H1 (cell line): ENCODE data around the gene VPS35L. TPM values are rescaled to one million over a fixed set of nuclear protein-coding genes. Genes with fewer than 3 reads are reported as not detected.

Experiments used
- CTCF ChIA-PET: fragments of 300-600 bp; sonication (Branson Sonifier 250); formaldehyde crosslinking; loops from one replicate; lab custom pipeline; 2021; ENCODE audit not compliant: partially characterized antibody; lab: Charles Lee
- POLR2A ChIA-PET: fragments of 300-600 bp; sonication (Branson Sonifier 250); formaldehyde crosslinking; loops from one replicate; lab custom pipeline; 2021; ENCODE audit warnings: inconsistent platforms; ENCODE audit not compliant: partially characterized antibody; lab: Charles Lee
- DNase-seq, 2 experiments: peaks; one replicate each; pipeline versions ENCODE4 v3.0.0 to v3.0.0-alpha.2; 2010 to 2022; ENCODE audit warnings: low spot score in 2 of 2, low read depth in 1 of 2, mixed read lengths in 1 of 2
- FAIRE-seq: peaks from 2 replicates; lab custom pipeline; 2011; peaks lifted over from hg19 to GRCh38; lab: Jason Lieb, UNC
- H2AFZ ChIP-seq: 2 replicates; pipeline ENCODE4 v1.8.1; 2012; ENCODE audit warnings: low read length, inconsistent platforms
- H2AK5ac ChIP-seq: 2 replicates; pipeline ENCODE4 v1.6.1; 2013; ENCODE audit warnings: low read depth, low read length
- H2BK120ac ChIP-seq: replicated peaks from 2 replicates; pipeline ENCODE3; 2013; ENCODE audit warnings: low read depth, low read length, inconsistent platforms
- H2BK12ac ChIP-seq: 2 replicates; pipeline ENCODE4 v1.6.1; 2013; ENCODE audit warnings: low read depth, low read length
- H2BK15ac ChIP-seq: 2 replicates; pipeline ENCODE4 v1.6.1; 2013; ENCODE audit warnings: low read length
- H2BK20ac ChIP-seq: 2 replicates; pipeline ENCODE4 v1.6.1; 2013; ENCODE audit warnings: low read length
- H2BK5ac ChIP-seq: 2 replicates; pipeline ENCODE4 v1.6.1; 2013; ENCODE audit warnings: low read depth, low read length
- H3K14ac ChIP-seq: 2 replicates; pipeline ENCODE4 v1.6.1; 2013; ENCODE audit warnings: inconsistent platforms; ENCODE audit not compliant: insufficient read length
- H3K18ac ChIP-seq: 2 replicates; pipeline ENCODE4 v1.6.1; 2013; ENCODE audit warnings: low read length; ENCODE audit errors: extremely low read depth
- H3K23ac ChIP-seq: 2 replicates; pipeline ENCODE4 v1.6.1; 2013; ENCODE audit warnings: inconsistent platforms; ENCODE audit not compliant: insufficient read length
- H3K23me2 ChIP-seq: 2 replicates; pipeline ENCODE4 v1.6.1; 2013; ENCODE audit warnings: low read depth, low read length
- H3K27ac ChIP-seq: 2 replicates; pipeline ENCODE4 v1.6.1; 2011; ENCODE audit warnings: low read depth, low read length, inconsistent platforms
- H3K27me3 ChIP-seq, 4 experiments: replicated peaks in 1 of 4; 1 replicate in 1 of 4; 2 replicates in 3 of 4; pipeline versions ENCODE4 v1.6.1 to v1.8.1; 2011 to 2013; ENCODE audit warnings: low read length in 3 of 4, mild to moderate bottlenecking in 3 of 4, inconsistent platforms in 2 of 4, mixed read lengths in 2 of 4, moderate library complexity in 1 of 4; ENCODE audit not compliant: control insufficient read depth in 3 of 4, insufficient read depth in 3 of 4; ENCODE audit errors: extremely low read depth in 1 of 4
- H3K36me3 ChIP-seq, 4 experiments: 2 replicates each; pipeline versions ENCODE4 v1.6.1 to v1.8.1; 2011 to 2013; ENCODE audit warnings: mild to moderate bottlenecking in 4 of 4, low read length in 3 of 4, moderate library complexity in 2 of 4, control low read depth in 1 of 4, inconsistent platforms in 1 of 4; ENCODE audit not compliant: insufficient read depth in 4 of 4, control insufficient read depth in 2 of 4
- H3K4ac ChIP-seq: replicated peaks from 2 replicates; pipeline ENCODE3; 2013; ENCODE audit warnings: low read length, low read depth, mixed read lengths, inconsistent platforms; ENCODE audit not compliant: insufficient read length
- H3K4me1 ChIP-seq, 4 experiments: replicated peaks in 1 of 4; 1 replicate in 1 of 4; 2 replicates in 3 of 4; pipeline versions ENCODE4 v1.6.1 to v1.8.1; 2011 to 2013; ENCODE audit warnings: low read length in 3 of 4, inconsistent platforms in 2 of 4, mixed read lengths in 1 of 4; ENCODE audit not compliant: insufficient read depth in 4 of 4, control insufficient read depth in 3 of 4
- H3K4me2 ChIP-seq, 2 experiments: 2 replicates each; pipeline versions ENCODE4 v1.6.1 to v1.8.1; 2011 to 2013; ENCODE audit warnings: low read depth in 2 of 2, low read length in 2 of 2, control low read depth in 1 of 2, inconsistent platforms in 1 of 2, mild to moderate bottlenecking in 1 of 2; ENCODE audit not compliant: insufficient read depth in 1 of 2
- H3K4me3 ChIP-seq, 4 experiments: fragments of 200-600, 300-600 bp in 1 of 4; sonication (generic), shearing (Covaris generic), sonication (Bioruptor Twin) in 1 of 4; 2 replicates each; pipeline versions ENCODE4 v1.5.1 to v1.8.1; 2011 to 2016; ENCODE audit warnings: low read length in 4 of 4, low read depth in 3 of 4, control low read depth in 2 of 4, inconsistent platforms in 2 of 4, mild to moderate bottlenecking in 2 of 4, mixed read lengths in 1 of 4, moderate library complexity in 1 of 4; ENCODE audit not compliant: insufficient read depth in 2 of 4; ENCODE audit errors: extremely low read depth in 1 of 4
- H3K56ac ChIP-seq: replicated peaks from 2 replicates; pipeline ENCODE3; 2013; ENCODE audit warnings: low read depth, mild to moderate bottlenecking, mixed read lengths, low read length, inconsistent platforms; ENCODE audit not compliant: insufficient read length
- H3K79me1 ChIP-seq: 2 replicates; pipeline ENCODE4 v1.6.1; 2013; ENCODE audit warnings: low read depth, low read length, control low read depth
- H3K79me2 ChIP-seq, 2 experiments: 2 replicates each; pipeline versions ENCODE4 v1.6.1 to v1.8.1; 2012 to 2013; ENCODE audit warnings: low read length in 2 of 2, mild to moderate bottlenecking in 2 of 2, inconsistent platforms in 1 of 2; ENCODE audit not compliant: insufficient read depth in 2 of 2, control insufficient read depth in 1 of 2
- H3K9ac ChIP-seq, 4 experiments: replicated peaks in 1 of 4; 1 replicate in 1 of 4; 2 replicates in 3 of 4; pipeline versions ENCODE4 v1.6.1 to v1.8.1; 2011 to 2013; ENCODE audit warnings: low read depth in 3 of 4, low read length in 3 of 4, control low read depth in 2 of 4, mild to moderate bottlenecking in 2 of 4, moderate library complexity in 2 of 4, inconsistent platforms in 1 of 4; ENCODE audit errors: extremely low read depth in 1 of 4
- H3K9me3 ChIP-seq, 2 experiments: 2 replicates each; pipeline versions ENCODE4 v1.6.1 to v1.8.1; 2012 to 2013; ENCODE audit warnings: mild to moderate bottlenecking in 2 of 2, moderate library complexity in 2 of 2, control low read depth in 1 of 2, inconsistent platforms in 1 of 2, low read depth in 1 of 2, low read length in 1 of 2, mixed read lengths in 1 of 2; ENCODE audit not compliant: insufficient read depth in 2 of 2
- H4K20me1 ChIP-seq, 2 experiments: replicated peaks in 1 of 2; 2 replicates each; pipeline versions ENCODE3 to v1.8.1; 2011 to 2013; ENCODE audit warnings: inconsistent platforms in 2 of 2, low read length in 2 of 2, mild to moderate bottlenecking in 1 of 2; ENCODE audit not compliant: insufficient read depth in 2 of 2, control insufficient read depth in 1 of 2
- H4K5ac ChIP-seq: 2 replicates; pipeline ENCODE4 v1.6.1; 2013; ENCODE audit warnings: low read length, low read depth, mixed read lengths, inconsistent platforms; ENCODE audit not compliant: insufficient read length
- H4K8ac ChIP-seq: 2 replicates; pipeline ENCODE4 v1.8.0; 2013; ENCODE audit warnings: mild to moderate bottlenecking, moderate library complexity, low read length, inconsistent platforms; ENCODE audit not compliant: insufficient read depth; ENCODE audit errors: extremely low read depth
- H4K91ac ChIP-seq: replicated peaks from 2 replicates; pipeline ENCODE3; 2013; ENCODE audit warnings: low read length, mixed read lengths, inconsistent platforms; ENCODE audit not compliant: insufficient read length
- ATF2 ChIP-seq: IDR thresholded peaks from 2 replicates; pipeline ENCODE4 v1.6.1; 2012; ENCODE audit warnings: low read length, inconsistent platforms
- CBX5 ChIP-seq: fragments of 300-800, 300-1000 bp; sonication (generic); IDR thresholded peaks from 2 replicates; pipeline ENCODE4 v1.7.1; 2016; ENCODE audit warnings: antibody characterized with exemption, low read length, low read depth
- GABPA ChIP-seq: IDR thresholded peaks from 2 replicates; pipeline ENCODE4 v1.6.1; 2011; ENCODE audit warnings: mild to moderate bottlenecking, low read length, moderate library complexity, borderline replicate concordance; ENCODE audit not compliant: insufficient read depth
- HDAC6 ChIP-seq: IDR thresholded peaks from one replicate; pipeline ENCODE4 v1.7.1; 2012; ENCODE audit warnings: low read depth, mild to moderate bottlenecking, inconsistent platforms, low read length, moderate library complexity
- JUN ChIP-seq: IDR thresholded peaks from 2 replicates; pipeline ENCODE4 v1.6.1; 2011; ENCODE audit warnings: low read depth, mild to moderate bottlenecking, improper control_type of control experiment, low read length
- JUND ChIP-seq: IDR thresholded peaks from 2 replicates; pipeline ENCODE4 v1.6.1; 2011; ENCODE audit warnings: mild to moderate bottlenecking, improper control_type of control experiment, low read length
- KDM4A ChIP-seq: IDR thresholded peaks from one replicate; pipeline ENCODE4 v1.7.1; 2012; ENCODE audit warnings: low read depth, mild to moderate bottlenecking, moderate library complexity, low read length, inconsistent platforms; ENCODE audit not compliant: severe bottlenecking
- MAFK ChIP-seq: IDR thresholded peaks from 2 replicates; pipeline ENCODE4 v1.6.1; 2012; ENCODE audit warnings: low read depth, mild to moderate bottlenecking, improper control_type of control experiment, low read length
- RBBP5 ChIP-seq: IDR thresholded peaks from 2 replicates; pipeline ENCODE4 v1.7.1; 2012; ENCODE audit warnings: low read depth, mild to moderate bottlenecking, inconsistent platforms, low read length, moderate library complexity, borderline replicate concordance
- SP2 ChIP-seq: IDR thresholded peaks from 2 replicates; pipeline ENCODE4 v1.6.1; 2012; ENCODE audit warnings: mild to moderate bottlenecking, low read length, inconsistent platforms
- TBP ChIP-seq: IDR thresholded peaks from 2 replicates; pipeline ENCODE4 v1.6.1; 2011; ENCODE audit warnings: low read depth, low read length, improper control_type of control experiment
- TEAD4 ChIP-seq: IDR thresholded peaks from 2 replicates; pipeline ENCODE4 v1.6.1; 2012; ENCODE audit warnings: low read depth, low read length, inconsistent platforms, mixed read lengths
- WGBS, 2 experiments: shearing (Covaris generic) in 1 of 2; methylation state at CpG; one replicate each; pipeline versions ENCODE4 v1.1.6 to v1.1.7; 2013 to 2015; ENCODE audit warnings: low lambda C conversion rate in 2 of 2, mixed read lengths in 2 of 2, inconsistent platforms in 1 of 2, low coverage in 1 of 2, missing lambda C conversion rate in 1 of 2; ENCODE audit not compliant: insufficient replicate concordance in 2 of 2, insufficient coverage in 1 of 2, insufficient read length in 1 of 2; ENCODE audit errors: extremely low coverage in 1 of 2, missing lambda C conversion rate in 1 of 2; 5-methylcytosine and 5-hydroxymethylcytosine counted together
- polyA plus RNA-seq, 7 experiments: library from polyadenylated mRNA; depleted of rRNA in 3 of 7; stranded (reverse) in 5 of 7; unstranded in 2 of 7; fragments of >200 nt in 5 of 7; fragments of 200-250 nt in 2 of 7; gene quantifications; 1 replicate in 5 of 7; 2 replicates in 1 of 7; 4 replicates in 1 of 7; pipeline versions ENCODE4 v1.2.1 to v1.2.3, GENCODE V29; 2011 to 2013; ENCODE audit warnings: missing spikeins in 2 of 7, mixed read lengths in 2 of 7
- total RNA-seq: library from RNA; stranded (reverse); fragmentation: NEBNext Ultra II Directional; extraction: Animal tissue kit (Norgen Biotek cat#: 25700); gene quantifications from 2 replicates; pipeline ENCODE4 v1.2.1, GENCODE V29; 2021

The VPS35L gene
- total and polyA plus RNA-seq, 2 of the 8 experiments (the other 6 are each of a cell fraction or from before 2014, with no cell fraction given), result 31.5 to 57.1 TPM

GRCh38 chr16:19507867-19508266 lies 47.6 kb upstream of the VPS35L start:
- Histone ChIP-seq H3K23me2 (no peaks in the 10 kb centered on the region), H2BK120ac (no peak overlapping the region), H3K4ac (no peak overlapping the region), H3K79me1 (no peaks in the 10 kb centered on the region; the same call in 1 of the 2 replicates), H4K8ac (no peak overlapping the region), H4K91ac (no peak overlapping the region), H2AFZ (no peak overlapping the region), H3K4me2 (no peak overlapping the region), H4K20me1 (no peaks in the 10 kb centered on the region), H2BK12ac (no peak overlapping the region), H2BK20ac (no peak overlapping the region), H2BK15ac (no peak overlapping the region), H3K14ac (no peak overlapping the region), H3K4me3 (no peak overlapping the region), H3K9me3 (no peaks in the 10 kb centered on the region), H2AK5ac (no peak overlapping the region), H4K5ac (no peak overlapping the region), H2BK5ac (no peak overlapping the region), H3K56ac (no peak overlapping the region), H3K18ac (no peak overlapping the region), H3K27ac (no peak overlapping the region), H3K23ac (no peak overlapping the region), H3K9ac (no peak overlapping the region), H3K27me3 (no peaks in the 10 kb centered on the region), H3K79me2 (no peaks in the 10 kb centered on the region; a peak in 1 of 4 replicates), H3K4me1 (no peaks in the 10 kb centered on the region), H3K36me3 (peaks cover 2 to 53% (median 25%) of the 10 kb centered on the region in 4 experiments; a peak in 7 of 8 replicates)
- ChIA-PET POLR2A (interaction anchor here (0.9 to 1.2 kb wide), 2 partner anchors 11 to 13 kb away, joined by 3 to 5 read pairs; partner anchors contain the start of gene GDE1), CTCF (interaction anchor here (0.8 to 9.0 kb wide), 3 partner anchors 13 to 118 kb away, joined by 3 to 113 read pairs (median 5); no protein-coding TSS in a partner anchor)
- WGBS, 2 experiments, result 94% methylated on average over 2 of the region's 2 CpGs; no CpG with 5 or more reads in 1 of the 2 experiments
- DNase-seq, result no peak
- no peak for FAIRE-seq
- no peak for TF ChIP-seq JUN
- no peak for TF ChIP-seq RBBP5
- no peak for TF ChIP-seq CBX5
- TF ChIP-seq TEAD4, result no peak
- TF ChIP-seq MAFK, result no peak
- no peak for TF ChIP-seq TBP
- TF ChIP-seq ATF2, result no peak
- no peak for TF ChIP-seq SP2
- no peak for TF ChIP-seq KDM4A
- TF ChIP-seq JUND, result no peak
- TF ChIP-seq GABPA, result no peak
- no peak for TF ChIP-seq HDAC6
